ENCODE measurements around the gene GRIK3.

Gene GRIK3

DNA sequence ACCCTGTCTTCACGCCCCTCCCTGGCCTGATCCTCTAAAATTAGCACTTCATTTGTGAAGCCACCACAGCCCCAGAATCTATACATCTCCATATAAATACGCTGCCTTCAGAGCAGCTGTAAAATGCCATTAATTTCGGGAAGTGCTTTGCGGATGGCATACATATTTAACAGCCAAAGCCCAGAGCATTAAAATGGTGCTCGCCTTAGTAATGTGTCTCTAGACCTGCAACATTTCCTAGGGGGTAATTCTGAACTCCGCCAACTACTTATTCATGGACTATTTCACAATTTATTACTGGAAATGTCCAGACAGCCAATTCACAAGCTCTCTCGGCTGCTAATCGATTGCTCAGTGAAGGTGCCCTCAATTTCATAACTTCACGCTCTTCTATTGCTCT is 189.4 kb downstream of the GRIK3 start:
- Histone ChIP-seq H3K27ac (replicated peaks) (no peak overlapping the region), H3K4me3 (replicated peaks; ENCODE audit: insufficient read depth, low read length) (no peak overlapping the region), H3K27me3 (ENCODE audit: insufficient read depth, poor library complexity, severe bottlenecking) (peaks cover 11% of the 10 kb centered on the region)
- no peak for DNase-seq (ENCODE audit: low read depth in 1 of 2, low spot score in 1 of 2)
- TF ChIP-seq GABPA (IDR thresholded peaks at IDR 0.05; ENCODE audit: low read depth) (no peak), POLR2AphosphoS5 (IDR thresholded peaks at IDR 0.05; ENCODE audit: low read depth) (no peak), SPI1 (IDR thresholded peaks at IDR 0.05; ENCODE audit: borderline replicate concordance, low read depth) (no peak)
- TF ChIP-seq, protein P1, sequence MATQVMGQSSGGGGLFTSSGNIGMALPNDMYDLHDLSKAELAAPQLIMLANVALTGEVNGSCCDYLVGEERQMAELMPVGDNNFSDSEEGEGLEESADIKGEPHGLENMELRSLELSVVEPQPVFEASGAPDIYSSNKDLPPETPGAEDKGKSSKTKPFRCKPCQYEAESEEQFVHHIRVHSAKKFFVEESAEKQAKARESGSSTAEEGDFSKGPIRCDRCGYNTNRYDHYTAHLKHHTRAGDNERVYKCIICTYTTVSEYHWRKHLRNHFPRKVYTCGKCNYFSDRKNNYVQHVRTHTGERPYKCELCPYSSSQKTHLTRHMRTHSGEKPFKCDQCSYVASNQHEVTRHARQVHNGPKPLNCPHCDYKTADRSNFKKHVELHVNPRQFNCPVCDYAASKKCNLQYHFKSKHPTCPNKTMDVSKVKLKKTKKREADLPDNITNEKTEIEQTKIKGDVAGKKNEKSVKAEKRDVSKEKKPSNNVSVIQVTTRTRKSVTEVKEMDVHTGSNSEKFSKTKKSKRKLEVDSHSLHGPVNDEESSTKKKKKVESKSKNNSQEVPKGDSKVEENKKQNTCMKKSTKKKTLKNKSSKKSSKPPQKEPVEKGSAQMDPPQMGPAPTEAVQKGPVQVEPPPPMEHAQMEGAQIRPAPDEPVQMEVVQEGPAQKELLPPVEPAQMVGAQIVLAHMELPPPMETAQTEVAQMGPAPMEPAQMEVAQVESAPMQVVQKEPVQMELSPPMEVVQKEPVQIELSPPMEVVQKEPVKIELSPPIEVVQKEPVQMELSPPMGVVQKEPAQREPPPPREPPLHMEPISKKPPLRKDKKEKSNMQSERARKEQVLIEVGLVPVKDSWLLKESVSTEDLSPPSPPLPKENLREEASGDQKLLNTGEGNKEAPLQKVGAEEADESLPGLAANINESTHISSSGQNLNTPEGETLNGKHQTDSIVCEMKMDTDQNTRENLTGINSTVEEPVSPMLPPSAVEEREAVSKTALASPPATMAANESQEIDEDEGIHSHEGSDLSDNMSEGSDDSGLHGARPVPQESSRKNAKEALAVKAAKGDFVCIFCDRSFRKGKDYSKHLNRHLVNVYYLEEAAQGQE (IDR thresholded peaks at IDR 0.05; ENCODE audit: insufficient replicate concordance, low read depth): no peak
- TF ChIP-seq, protein P2, sequence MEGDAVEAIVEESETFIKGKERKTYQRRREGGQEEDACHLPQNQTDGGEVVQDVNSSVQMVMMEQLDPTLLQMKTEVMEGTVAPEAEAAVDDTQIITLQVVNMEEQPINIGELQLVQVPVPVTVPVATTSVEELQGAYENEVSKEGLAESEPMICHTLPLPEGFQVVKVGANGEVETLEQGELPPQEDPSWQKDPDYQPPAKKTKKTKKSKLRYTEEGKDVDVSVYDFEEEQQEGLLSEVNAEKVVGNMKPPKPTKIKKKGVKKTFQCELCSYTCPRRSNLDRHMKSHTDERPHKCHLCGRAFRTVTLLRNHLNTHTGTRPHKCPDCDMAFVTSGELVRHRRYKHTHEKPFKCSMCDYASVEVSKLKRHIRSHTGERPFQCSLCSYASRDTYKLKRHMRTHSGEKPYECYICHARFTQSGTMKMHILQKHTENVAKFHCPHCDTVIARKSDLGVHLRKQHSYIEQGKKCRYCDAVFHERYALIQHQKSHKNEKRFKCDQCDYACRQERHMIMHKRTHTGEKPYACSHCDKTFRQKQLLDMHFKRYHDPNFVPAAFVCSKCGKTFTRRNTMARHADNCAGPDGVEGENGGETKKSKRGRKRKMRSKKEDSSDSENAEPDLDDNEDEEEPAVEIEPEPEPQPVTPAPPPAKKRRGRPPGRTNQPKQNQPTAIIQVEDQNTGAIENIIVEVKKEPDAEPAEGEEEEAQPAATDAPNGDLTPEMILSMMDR (IDR thresholded peaks at IDR 0.05; ENCODE audit: insufficient read depth, low read length): no peak

DNA sequence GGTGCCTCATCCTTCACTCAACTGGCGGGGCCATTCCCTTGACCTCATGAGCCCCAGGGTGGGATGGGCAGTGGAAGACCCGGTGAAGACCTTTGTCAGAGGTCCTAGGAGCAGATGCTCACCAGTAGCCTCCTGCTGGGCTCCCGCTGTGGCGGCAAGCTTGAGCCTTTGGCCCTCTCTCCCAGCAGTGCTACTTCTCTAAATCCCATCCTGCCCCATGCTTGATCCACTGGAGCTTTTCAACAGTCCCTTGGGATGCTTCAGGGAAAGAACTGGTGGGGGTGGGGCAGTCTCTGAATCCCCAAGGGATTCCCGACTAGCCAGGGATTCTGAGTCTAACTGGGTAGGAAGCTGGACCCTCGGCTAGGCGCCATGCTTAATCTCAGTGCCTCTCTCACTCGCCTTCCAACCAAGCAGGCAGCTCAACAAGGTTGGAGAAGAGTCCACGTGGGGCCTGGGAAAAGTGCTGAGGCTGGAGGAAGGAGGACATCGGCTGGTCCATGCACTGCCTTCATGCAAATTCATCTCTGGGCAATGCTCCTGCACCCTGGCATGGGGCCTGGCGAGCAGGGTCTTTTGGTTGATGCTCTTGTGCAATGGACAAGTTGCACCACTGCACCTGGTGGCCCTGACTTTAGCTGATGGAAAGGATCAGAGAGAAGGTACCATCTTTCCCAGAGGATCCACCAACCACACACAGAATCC is 190.3 kb downstream of the GRIK3 start:
- TF ChIP-seq SPI1 (IDR thresholded peaks at IDR 0.05; ENCODE audit: borderline replicate concordance, low read depth) (no peak), GABPA (IDR thresholded peaks at IDR 0.05; ENCODE audit: low read depth) (no peak), POLR2AphosphoS5 (IDR thresholded peaks at IDR 0.05; ENCODE audit: low read depth) (no peak)
- TF ChIP-seq, protein P1 (IDR thresholded peaks at IDR 0.05; ENCODE audit: insufficient replicate concordance, low read depth): no peak
- TF ChIP-seq, protein P2 (IDR thresholded peaks at IDR 0.05; ENCODE audit: insufficient read depth, low read length): no peak
- DNase-seq (ENCODE audit: low read depth in 1 of 2, low spot score in 1 of 2): no peak
- H3K27me3 ChIP-seq (ENCODE audit: insufficient read depth, poor library complexity, severe bottlenecking): peaks cover 11% of the 10 kb centered on the region
- H3K4me3 ChIP-seq (replicated peaks; ENCODE audit: insufficient read depth, low read length): no peak overlapping the region
- no peak overlapping the region for H3K27ac ChIP-seq (replicated peaks)

DNA sequence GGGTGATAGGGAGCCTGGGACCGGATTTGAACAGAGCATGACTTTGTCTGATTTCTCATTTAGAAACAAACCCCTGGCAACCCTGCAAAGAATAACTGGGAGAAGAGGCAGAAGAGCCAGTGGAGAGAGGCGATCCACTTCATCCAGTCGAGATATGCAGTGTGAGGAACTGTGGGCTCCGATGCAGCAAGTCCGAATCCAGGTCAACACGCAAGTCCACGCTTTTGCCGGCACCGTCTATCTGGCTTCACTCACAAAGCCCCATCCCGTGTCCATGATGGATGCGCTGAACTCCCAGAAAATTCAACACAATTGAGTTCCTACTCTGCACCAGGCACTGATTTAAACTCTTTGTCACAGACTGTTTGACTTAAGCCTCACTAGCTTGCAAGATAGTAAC is 191.3 kb downstream of the GRIK3 start:
- TF ChIP-seq, protein P2 (IDR thresholded peaks at IDR 0.05; ENCODE audit: insufficient read depth, low read length): no peak
- TF ChIP-seq GABPA (IDR thresholded peaks at IDR 0.05; ENCODE audit: low read depth) (no peak), POLR2AphosphoS5 (IDR thresholded peaks at IDR 0.05; ENCODE audit: low read depth) (no peak), SPI1 (IDR thresholded peaks at IDR 0.05; ENCODE audit: borderline replicate concordance, low read depth) (no peak)
- TF ChIP-seq, protein P1 (IDR thresholded peaks at IDR 0.05; ENCODE audit: insufficient replicate concordance, low read depth): no peak
- H3K27me3 ChIP-seq (ENCODE audit: insufficient read depth, poor library complexity, severe bottlenecking): peaks cover 5% of the 10 kb centered on the region

More for the DNA sequence above, 191.3 kb downstream of the GRIK3 start:
- DNase-seq (ENCODE audit: low read depth in 1 of 2, low spot score in 1 of 2): no peak
- Histone ChIP-seq H3K4me3 (replicated peaks; ENCODE audit: insufficient read depth, low read length) (no peak overlapping the region), H3K27ac (replicated peaks) (no peak overlapping the region)
